Thoracic aorta (tissue), 2 donors: ENCODE data around the gene XXYLT1. TPM values are rescaled to one million over a fixed set of nuclear protein-coding genes. Genes with fewer than 3 reads are reported as not detected.
"Not testable (repeated sequence)": the region's sequence is repeated elsewhere in the genome, so short reads cannot be mapped to it uniquely, and the experiment has no call there.

Source experiments
- ATAC-seq: fragments of 150-250 bp; one replicate; pipeline ENCODE4 v1.8.0; 2017; ENCODE audit warnings: low read depth; ENCODE audit not compliant: insufficient number of reproducible peaks, low FRiP score
- DNase-seq: peaks from one replicate; pipeline ENCODE4 v3.0.0-alpha.2; 2020; ENCODE audit warnings: low spot score
- H3K27ac ChIP-seq, 2 donors: fragments of 200-600 bp; sonication (generic); 1 replicate in 1 of 2; 2 replicates in 1 of 2; pipeline ENCODE4 v1.5.1; 2016; ENCODE audit warnings: mild to moderate bottlenecking in 2 of 2, moderate library complexity in 2 of 2
- H3K27me3 ChIP-seq: fragments of 200-600 bp; sonication (generic); replicated peaks from 2 replicates; pipeline ENCODE4 v1.6.0; 2016; ENCODE audit warnings: mild to moderate bottlenecking; ENCODE audit not compliant: insufficient read depth
- H3K36me3 ChIP-seq: fragments of 200-600 bp; sonication (generic); one replicate; pipeline ENCODE4 v1.5.1; 2016
- H3K4me1 ChIP-seq, 2 donors: fragments of 200-600 bp; sonication (generic); 1 replicate in 1 of 2; 2 replicates in 1 of 2; pipeline versions ENCODE4 v1.5.1 to v1.6.0; 2016; ENCODE audit warnings: low read depth in 2 of 2, mild to moderate bottlenecking in 1 of 2; ENCODE audit not compliant: control insufficient read depth in 1 of 2
- H3K4me3 ChIP-seq: fragments of 200-600 bp; sonication (generic); 2 replicates; pipeline ENCODE4 v1.5.1; 2016; ENCODE audit warnings: mild to moderate bottlenecking
- H3K9me3 ChIP-seq: fragments of 200-600 bp; sonication (generic); 2 replicates; pipeline ENCODE4 v1.5.1; 2016
- total RNA-seq, 2 donors: library from RNA; depleted of rRNA; stranded (reverse); fragments of >200 nt; gene quantifications; one replicate each; pipeline versions ENCODE4 v1.1.0 to v1.2.3, GENCODE V29; 2016
- TF ChIP-seq, protein P1 (sequence below): fragments of 200-600 bp; sonication (generic); IDR thresholded peaks from one replicate; pipeline ENCODE4 v1.5.1; 2019; ENCODE audit warnings: antibody characterized with exemption

XXYLT1 gene
- total RNA-seq, 2 donors from 2014 or later: 17.7 to 21.2 TPM

DNA sequence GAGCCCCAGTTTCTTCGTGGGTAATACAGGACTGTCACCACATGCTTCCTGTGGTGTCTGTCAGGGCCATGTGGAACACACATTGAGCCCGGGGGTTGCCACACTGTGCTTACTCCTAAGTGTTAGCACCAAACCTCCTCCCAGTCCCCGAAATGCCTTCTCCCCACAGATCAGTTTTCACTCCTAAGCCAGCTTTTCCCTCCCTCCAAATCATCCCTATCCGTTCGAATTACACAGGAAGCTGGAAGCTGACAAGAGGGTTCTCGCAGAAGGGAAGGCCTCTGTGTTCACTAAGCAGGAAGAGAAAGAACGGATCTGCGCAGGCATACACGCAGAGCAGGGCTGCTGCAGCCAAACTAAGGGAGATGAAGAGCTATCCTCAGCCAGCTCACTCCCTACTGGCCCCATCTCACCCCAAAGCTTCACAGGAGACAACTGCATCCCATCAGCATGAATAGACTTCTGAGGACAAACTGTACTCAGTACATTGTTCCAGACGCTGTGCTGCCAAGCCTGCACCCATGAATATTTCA is 32.3 kb downstream of the XXYLT1 start:
- no peak overlapping the region for H3K4me3 ChIP-seq
- H3K27me3 ChIP-seq: no peaks in the 10 kb centered on the region
- H3K27ac ChIP-seq: no peak overlapping the region
- no peaks in the 10 kb centered on the region for H3K9me3 ChIP-seq
- ATAC-seq (no peak), DNase-seq (peak; percentile 1)
- H3K36me3 ChIP-seq: no peaks in the 10 kb centered on the region
- H3K4me1 ChIP-seq: peaks cover 12 to 46% of the 10 kb centered on the region in 2 donors
- TF ChIP-seq, protein P1, sequence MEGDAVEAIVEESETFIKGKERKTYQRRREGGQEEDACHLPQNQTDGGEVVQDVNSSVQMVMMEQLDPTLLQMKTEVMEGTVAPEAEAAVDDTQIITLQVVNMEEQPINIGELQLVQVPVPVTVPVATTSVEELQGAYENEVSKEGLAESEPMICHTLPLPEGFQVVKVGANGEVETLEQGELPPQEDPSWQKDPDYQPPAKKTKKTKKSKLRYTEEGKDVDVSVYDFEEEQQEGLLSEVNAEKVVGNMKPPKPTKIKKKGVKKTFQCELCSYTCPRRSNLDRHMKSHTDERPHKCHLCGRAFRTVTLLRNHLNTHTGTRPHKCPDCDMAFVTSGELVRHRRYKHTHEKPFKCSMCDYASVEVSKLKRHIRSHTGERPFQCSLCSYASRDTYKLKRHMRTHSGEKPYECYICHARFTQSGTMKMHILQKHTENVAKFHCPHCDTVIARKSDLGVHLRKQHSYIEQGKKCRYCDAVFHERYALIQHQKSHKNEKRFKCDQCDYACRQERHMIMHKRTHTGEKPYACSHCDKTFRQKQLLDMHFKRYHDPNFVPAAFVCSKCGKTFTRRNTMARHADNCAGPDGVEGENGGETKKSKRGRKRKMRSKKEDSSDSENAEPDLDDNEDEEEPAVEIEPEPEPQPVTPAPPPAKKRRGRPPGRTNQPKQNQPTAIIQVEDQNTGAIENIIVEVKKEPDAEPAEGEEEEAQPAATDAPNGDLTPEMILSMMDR: no peak

DNA sequence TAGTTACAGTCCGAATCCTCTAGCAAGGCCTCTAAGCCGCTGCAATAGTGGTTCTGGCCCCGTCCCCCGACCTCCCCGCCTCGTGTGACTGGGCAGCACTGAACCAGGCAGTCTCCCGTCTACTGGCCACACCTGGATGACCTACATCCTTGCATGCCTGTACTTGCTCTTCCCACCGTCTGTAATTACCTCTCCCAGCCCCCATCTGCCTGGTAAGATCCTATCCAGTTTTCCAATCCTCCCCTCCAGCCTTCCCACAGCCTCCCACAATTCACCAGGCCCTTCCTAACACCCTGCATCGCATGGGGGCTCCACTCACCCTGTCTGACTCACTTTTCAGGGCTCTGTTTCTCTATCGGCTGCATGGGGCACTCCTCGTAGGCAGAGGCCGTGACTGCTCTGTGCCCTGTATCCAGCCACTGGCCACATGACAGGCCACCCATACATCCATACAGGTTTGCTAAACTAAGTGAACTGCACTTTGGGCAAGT is 32.8 kb downstream of the XXYLT1 start:
- ATAC-seq: no peak
- H3K27ac ChIP-seq: no peak overlapping the region
- TF ChIP-seq, protein P1: no peak
- no peak for DNase-seq
- peaks cover 12 to 46% of the 10 kb centered on the region in 2 donors for H3K4me1 ChIP-seq
- no peaks in the 10 kb centered on the region for H3K27me3 ChIP-seq
- no peaks in the 10 kb centered on the region for H3K36me3 ChIP-seq
- no peak overlapping the region for H3K4me3 ChIP-seq
- no peaks in the 10 kb centered on the region for H3K9me3 ChIP-seq

- TF ChIP-seq, protein P1: no peak
- no peaks in the 10 kb centered on the region for H3K36me3 ChIP-seq
- H3K4me3 ChIP-seq: no peak overlapping the region
- no peak for ATAC-seq
- H3K27me3 ChIP-seq: no peaks in the 10 kb centered on the region
- H3K27ac ChIP-seq: no peak overlapping the region
- H3K9me3 ChIP-seq: no peaks in the 10 kb centered on the region
- no peak for DNase-seq
- H3K4me1 ChIP-seq: peaks cover 12 to 46% of the 10 kb centered on the region in 2 donors
Measured at GRCh38 chr3:195236801-195237570, 34.0 kb downstream of the XXYLT1 start.

DNA sequence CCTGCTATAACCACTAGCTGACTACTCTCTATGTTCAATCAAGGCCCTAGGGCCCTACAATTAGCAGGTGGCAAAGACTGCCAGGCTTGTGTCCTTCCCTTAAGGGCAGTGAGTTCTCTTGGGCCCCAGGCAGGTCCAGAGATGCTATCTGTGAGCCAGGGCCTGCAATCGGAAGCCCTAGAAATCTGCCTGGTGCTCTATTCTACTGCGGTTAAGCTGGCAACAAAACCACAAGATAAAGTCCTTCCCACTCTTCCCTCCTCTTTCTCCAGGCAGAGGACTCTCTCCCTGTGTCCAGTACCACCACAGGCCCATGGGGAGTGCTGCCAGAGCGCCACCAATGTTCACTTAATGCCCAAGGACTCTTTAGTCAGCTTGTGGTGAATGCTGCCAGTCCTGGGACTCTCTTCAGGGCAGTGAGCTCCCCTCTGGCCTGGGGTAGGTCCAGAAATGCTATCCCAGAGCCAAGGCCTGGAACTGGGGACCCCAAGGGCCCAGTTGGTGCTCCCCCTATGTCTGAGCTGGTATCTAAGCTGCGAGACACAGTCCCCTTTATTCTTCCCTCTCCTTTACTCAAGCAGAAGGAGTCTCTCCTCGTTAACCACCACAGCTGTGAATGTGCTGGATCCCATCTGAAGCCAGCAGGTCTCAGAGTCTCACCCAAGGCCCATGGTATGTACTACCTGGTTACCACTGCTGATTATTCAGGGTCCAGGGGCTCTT is 34.7 kb downstream of the XXYLT1 start:
- peaks cover 12 to 46% of the 10 kb centered on the region in 2 donors for H3K4me1 ChIP-seq
- H3K4me3 ChIP-seq: no peak overlapping the region
- no peak for DNase-seq
- TF ChIP-seq, protein P1: no peak
- no peak for ATAC-seq
- no peak overlapping the region for H3K27ac ChIP-seq
- H3K36me3 ChIP-seq: no peaks in the 10 kb centered on the region
- H3K27me3 ChIP-seq: no peaks in the 10 kb centered on the region
- H3K9me3 ChIP-seq: no peaks in the 10 kb centered on the region

DNA sequence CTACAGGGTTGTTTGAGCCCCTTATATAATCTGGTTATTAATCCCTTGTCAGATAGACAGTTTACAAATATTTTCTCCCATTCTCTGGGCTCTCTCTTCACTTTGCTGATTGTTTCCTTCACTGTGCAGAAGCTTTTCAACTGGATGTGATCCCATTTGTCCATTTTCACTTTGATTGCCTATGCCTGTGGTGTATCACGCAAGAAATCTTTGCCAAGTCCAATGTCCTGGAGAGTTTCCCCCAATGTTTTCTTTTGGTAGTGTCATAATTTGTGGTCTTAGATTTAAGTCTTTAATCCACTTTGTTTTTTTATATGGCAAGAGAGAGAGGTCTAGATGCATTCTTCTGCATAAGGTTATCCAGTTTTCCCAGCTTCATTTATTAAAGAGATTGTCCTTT is 40.7 kb downstream of the XXYLT1 start:
- peaks cover 0 to 8% of the 10 kb centered on the region in 2 donors for H3K4me1 ChIP-seq
- no peak overlapping the region for H3K27ac ChIP-seq
- ATAC-seq (no peak), DNase-seq (no peak)
- TF ChIP-seq, protein P1: no peak
- H3K36me3 ChIP-seq: no peaks in the 10 kb centered on the region
- no peaks in the 10 kb centered on the region for H3K9me3 ChIP-seq
- H3K4me3 ChIP-seq: no peak overlapping the region
- H3K27me3 ChIP-seq: no peaks in the 10 kb centered on the region

- not testable (repeated sequence) for H3K4me3 ChIP-seq, H3K9me3 ChIP-seq, H3K27me3 ChIP-seq, DNase-seq, H3K36me3 ChIP-seq, ATAC-seq, H3K27ac ChIP-seq
- H3K4me1 ChIP-seq: peaks cover 7 to 16% of the 10 kb centered on the region in 2 donors
Measured at GRCh38 chr3:195228886-195229285, 42.1 kb downstream of the XXYLT1 start.
